Measurements from ENCODE around the gene PTGES3.

DNA sequence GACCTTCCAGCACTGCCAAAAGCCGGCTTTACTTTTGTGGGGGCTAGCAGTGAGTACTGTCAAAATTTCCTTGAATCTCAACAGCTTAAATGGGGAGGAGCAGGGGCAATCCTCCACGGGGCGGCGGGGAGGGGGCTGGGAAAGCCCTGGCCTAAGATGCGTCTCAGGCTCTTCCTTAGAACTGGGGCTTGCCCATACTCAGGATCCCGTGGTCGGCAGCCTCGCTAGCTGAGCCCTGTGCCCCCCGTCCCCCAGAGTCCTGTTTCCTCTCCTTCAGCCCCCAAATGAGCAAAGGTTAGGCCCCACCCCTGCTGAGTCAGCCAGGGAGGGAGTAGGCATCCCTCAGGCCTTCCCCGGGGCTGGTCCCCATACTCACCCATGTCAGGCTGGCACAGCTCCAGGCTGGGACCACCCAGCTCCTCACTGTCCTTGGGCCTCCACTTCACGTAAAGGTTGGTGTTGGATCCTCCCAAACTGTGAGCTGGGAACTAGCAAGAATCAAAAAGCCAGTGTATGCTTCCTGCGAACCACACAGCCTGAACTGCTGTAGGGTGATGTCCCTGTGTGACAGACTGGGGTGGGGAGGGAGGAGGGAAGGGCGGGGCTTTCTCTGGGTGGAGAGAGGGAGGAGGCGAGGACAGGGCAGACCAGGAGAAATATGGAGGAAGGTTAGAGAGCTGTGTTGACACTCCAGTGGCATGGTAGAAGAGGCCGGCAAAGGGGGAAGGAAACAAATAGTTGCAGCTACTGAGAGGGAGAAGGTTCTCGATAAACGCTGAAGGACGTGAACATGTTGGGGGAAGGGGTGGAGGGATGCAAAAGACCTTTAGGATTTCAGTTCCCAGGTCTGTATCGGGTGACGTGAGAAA is 52.0 kb downstream of the PTGES3 start:
- TF ChIP-seq CTCF (conservative IDR thresholded peaks at IDR 0.05; ENCODE audit: low read length) (no peak), EZH2phosphoT487 (IDR thresholded peaks at IDR 0.05; ENCODE audit: borderline replicate concordance) (no peak)
